ENCODE data around the gene SURF6. TPM values are rescaled to one million over a fixed set of nuclear protein-coding genes. Genes with fewer than 3 reads are reported as not detected.

The SURF6 gene
- total RNA-seq, 4 donors from 2014 or later = 21.6 to 36.3 (median 31.5) TPM

DNA sequence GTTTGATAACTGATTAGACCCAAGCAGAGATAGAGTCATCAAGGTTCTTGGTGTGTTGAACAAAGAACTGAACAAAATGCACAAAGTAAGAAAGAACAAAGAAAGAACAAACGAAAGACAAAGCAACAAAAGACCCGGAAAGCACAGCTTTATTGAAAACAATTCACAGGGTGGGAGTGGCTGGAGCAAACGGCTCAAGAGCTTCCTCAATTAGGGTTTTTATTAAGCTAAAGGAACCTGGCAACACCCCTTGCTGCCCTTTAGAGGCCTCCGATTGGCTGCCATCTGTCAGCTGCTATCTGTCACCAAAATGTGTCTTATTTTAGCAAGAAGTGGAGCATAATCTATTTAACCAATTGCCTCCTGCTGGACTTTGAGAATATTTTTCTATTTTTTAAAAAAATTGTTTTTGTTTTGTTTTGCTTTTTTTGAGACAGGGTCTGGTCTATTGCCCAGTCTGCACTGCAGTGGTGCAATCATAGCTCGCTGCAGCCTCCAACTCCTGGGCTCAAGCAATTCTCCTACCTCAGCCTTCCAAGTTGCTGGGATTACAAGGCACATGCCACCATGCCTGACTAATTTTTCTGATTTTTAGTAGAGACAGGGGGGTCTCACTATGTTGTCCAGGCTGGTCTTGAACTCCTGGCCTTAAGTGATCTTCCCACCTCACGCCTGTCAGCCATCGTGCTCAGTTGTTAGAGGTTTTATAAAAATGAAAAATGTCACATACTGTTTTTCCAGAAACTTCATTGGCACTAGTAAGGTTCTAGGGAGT is 53.3 kb downstream of the SURF6 start:
- DNase-seq (ENCODE audit: low spot score in 2 of 2) = no peak
- 60 to 65% methylated on average over 7 of the region's 7 CpGs for WGBS, 2 donors

DNA sequence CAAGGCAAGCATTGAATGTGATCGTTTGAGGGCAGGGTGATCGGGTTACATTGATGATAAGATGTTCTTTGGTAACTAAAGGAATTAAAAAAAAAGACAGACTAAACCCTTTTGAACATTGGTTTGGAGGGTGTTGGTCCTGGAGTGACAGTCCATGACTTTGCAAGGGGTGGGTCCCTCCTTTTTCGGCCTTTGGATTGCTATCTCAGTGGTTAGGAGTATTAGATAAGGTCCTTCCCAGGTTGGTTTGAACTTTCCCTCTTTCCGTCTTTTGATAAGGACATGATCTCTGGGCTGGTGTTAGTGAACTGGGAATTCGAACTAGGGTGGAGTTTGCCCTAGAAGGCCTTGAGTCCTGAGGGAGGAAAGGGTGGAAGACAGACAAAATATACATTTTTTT is 55.6 kb downstream of the SURF6 start:
- H3K36me3 ChIP-seq = no peaks in the 10 kb centered on the region
- WGBS, 2 donors = 74% methylated on average over 5 of the region's 5 CpGs
- no peak for TF ChIP-seq EP300 (IDR thresholded peaks at IDR 0.05)
- no peak for TF ChIP-seq POLR2A (IDR thresholded peaks at IDR 0.05)
- TF ChIP-seq, protein P1, sequence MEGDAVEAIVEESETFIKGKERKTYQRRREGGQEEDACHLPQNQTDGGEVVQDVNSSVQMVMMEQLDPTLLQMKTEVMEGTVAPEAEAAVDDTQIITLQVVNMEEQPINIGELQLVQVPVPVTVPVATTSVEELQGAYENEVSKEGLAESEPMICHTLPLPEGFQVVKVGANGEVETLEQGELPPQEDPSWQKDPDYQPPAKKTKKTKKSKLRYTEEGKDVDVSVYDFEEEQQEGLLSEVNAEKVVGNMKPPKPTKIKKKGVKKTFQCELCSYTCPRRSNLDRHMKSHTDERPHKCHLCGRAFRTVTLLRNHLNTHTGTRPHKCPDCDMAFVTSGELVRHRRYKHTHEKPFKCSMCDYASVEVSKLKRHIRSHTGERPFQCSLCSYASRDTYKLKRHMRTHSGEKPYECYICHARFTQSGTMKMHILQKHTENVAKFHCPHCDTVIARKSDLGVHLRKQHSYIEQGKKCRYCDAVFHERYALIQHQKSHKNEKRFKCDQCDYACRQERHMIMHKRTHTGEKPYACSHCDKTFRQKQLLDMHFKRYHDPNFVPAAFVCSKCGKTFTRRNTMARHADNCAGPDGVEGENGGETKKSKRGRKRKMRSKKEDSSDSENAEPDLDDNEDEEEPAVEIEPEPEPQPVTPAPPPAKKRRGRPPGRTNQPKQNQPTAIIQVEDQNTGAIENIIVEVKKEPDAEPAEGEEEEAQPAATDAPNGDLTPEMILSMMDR (IDR thresholded peaks at IDR 0.05) = no peak
- H3K27ac ChIP-seq = peak overlapping the region in 1 of 4 donors; percentile 34
- H3K9me3 ChIP-seq = peaks cover 0 to 7% (median 0%) of the 10 kb centered on the region in 4 donors
- H3K27me3 ChIP-seq = peaks cover 0 to 27% of the 10 kb centered on the region in 2 donors
- DNase-seq (ENCODE audit: low spot score in 2 of 2) = no peak
- peaks cover 0 to 6% (median 0%) of the 10 kb centered on the region in 4 donors for H3K4me1 ChIP-seq
- no peak overlapping the region for H3K4me3 ChIP-seq

More for the DNA sequence above, 53.3 kb downstream of the SURF6 start:
- no peaks in the 10 kb centered on the region for H3K4me1 ChIP-seq
- H3K9me3 ChIP-seq = peaks cover 0 to 7% (median 0%) of the 10 kb centered on the region in 4 donors
- no peak overlapping the region for H3K27ac ChIP-seq
- H3K27me3 ChIP-seq = peaks cover 0 to 5% of the 10 kb centered on the region in 2 donors
- H3K4me3 ChIP-seq = no peak overlapping the region
- H3K36me3 ChIP-seq = no peaks in the 10 kb centered on the region
- TF ChIP-seq EP300 (IDR thresholded peaks at IDR 0.05) (no peak), POLR2A (IDR thresholded peaks at IDR 0.05) (no peak)
- TF ChIP-seq, protein P1 (IDR thresholded peaks at IDR 0.05) = no peak

Small RNA genes within 50 kb of the gene (small RNA-seq; reads per million reads assigned to genes)
- gene RF00019 (not detected), gene SNORD24 (not detected), gene SNORD36A (not detected), gene SNORD36B (not detected), gene SNORD36C (not detected)

Other genes with a start within 250 kb of the SURF6 start
- gene RALGDS, start 214.9 kb downstream of the SURF6 start, total RNA-seq = 10 to 100 TPM; 34.5 to 60.0 (median 48.7) TPM
- gene GBGT1, start 172.3 kb downstream of the SURF6 start, total RNA-seq = 10 to 100 TPM; 15.3 to 63.3 (median 36.8) TPM
- gene OBP2B, start 126.9 kb downstream of the SURF6 start, total RNA-seq = not detected
- gene ABO, start 61.0 kb downstream of the SURF6 start, total RNA-seq = 10 to 100 TPM in 2 of 4 donors, 1 to 10 TPM in 2; 4.8 to 25.5 (median 8.9) TPM
- gene MED22, start 11.9 kb upstream of the SURF6 start, total RNA-seq = 10 to 100 TPM; 29.3 to 63.6 (median 39.2) TPM
- gene RPL7A, start 12.0 kb upstream of the SURF6 start, total RNA-seq = 1,000 to 10,000 TPM; 1,757 to 2,575 (median 2,004) TPM
- gene SURF1, start 20.3 kb upstream of the SURF6 start, total RNA-seq = 10 to 100 TPM; 35.0 to 59.4 (median 41.6) TPM
- gene SURF2, start 20.4 kb upstream of the SURF6 start, total RNA-seq = 10 to 100 TPM; 12.2 to 24.3 (median 23.0) TPM
- gene SURF4, start 39.9 kb upstream of the SURF6 start, total RNA-seq = 100 to 1,000 TPM; 102 to 213 (median 123) TPM
- 1 to 10 TPM in 1 of 4 donors, under 1 TPM in 3; 0.22 to 1.0 (median 0.69) TPM for gene STKLD1, start 40.2 kb upstream of the SURF6 start, total RNA-seq
- 10 to 100 TPM; 17.9 to 27.0 (median 22.7) TPM for gene REXO4, start 81.8 kb upstream of the SURF6 start, total RNA-seq
- gene ADAMTS13, start 86.2 kb upstream of the SURF6 start, total RNA-seq = 1 to 10 TPM; 1.7 to 4.3 (median 3.2) TPM
- gene CACFD1, start 123.8 kb upstream of the SURF6 start, total RNA-seq = 10 to 100 TPM in 2 of 4 donors, 1 to 10 TPM in 2; 8.6 to 16.3 (median 10.3) TPM
- 1 to 10 TPM; 2.1 to 6.3 (median 3.0) TPM for gene SLC2A6, start 142.9 kb upstream of the SURF6 start, total RNA-seq
- gene MYMK, start 188.8 kb upstream of the SURF6 start, total RNA-seq = 1 to 10 TPM in 2 of 4 donors, not detected in 2; 1.4 to 8.3 TPM
- gene ADAMTSL2, start 198.5 kb upstream of the SURF6 start, total RNA-seq = 10 to 100 TPM; 11.1 to 38.9 (median 26.9) TPM